Inflammatory macrophage treated with lipopolysaccharide for 4 hours (primary cell): Measurements from ENCODE around the gene EQTN.
"Not testable (repeated sequence)": the region's sequence is repeated elsewhere in the genome, so short reads cannot be mapped to it uniquely, and the experiment has no call there.

Experiments
- DNase-seq: peaks from one replicate; pipeline ENCODE4 v3.0.0-alpha.2; 2020

The EQTN gene

DNA sequence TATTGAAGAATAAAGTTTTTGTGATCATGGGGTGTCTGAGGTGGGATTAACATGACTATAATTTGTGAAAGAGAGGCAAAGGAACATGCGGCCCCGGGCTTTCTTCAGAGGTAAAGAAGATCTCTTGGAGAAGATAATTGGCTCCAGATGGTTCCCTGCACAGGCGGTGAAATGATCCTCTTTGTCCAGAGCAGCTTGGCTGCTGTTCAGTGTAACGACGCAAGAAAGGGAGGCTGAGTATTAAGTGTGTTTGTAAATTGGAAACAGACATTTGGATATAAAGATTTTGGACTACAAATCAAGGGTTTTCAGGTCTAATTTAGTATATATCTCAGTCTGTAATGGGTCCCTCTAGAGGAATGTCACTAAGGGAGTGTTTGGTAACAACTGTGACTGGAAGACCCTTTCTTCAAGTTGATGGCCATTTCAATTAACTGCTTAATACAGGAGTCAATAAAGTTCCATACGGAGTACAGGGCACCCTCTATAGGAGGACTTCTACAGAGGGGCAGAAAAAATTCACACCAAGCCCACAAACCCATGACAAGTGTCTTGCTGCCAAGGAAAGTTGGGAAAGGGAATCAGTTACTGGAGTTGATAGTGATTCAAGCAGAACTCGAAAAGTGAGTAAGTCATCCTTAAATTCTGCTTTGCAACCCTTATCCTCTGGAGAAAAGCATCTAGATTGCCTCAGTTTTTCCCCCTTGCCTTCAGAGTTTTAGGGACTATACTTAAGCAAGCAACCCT lies 4.1 kb downstream of the EQTN start:
- no peak for DNase-seq

DNA sequence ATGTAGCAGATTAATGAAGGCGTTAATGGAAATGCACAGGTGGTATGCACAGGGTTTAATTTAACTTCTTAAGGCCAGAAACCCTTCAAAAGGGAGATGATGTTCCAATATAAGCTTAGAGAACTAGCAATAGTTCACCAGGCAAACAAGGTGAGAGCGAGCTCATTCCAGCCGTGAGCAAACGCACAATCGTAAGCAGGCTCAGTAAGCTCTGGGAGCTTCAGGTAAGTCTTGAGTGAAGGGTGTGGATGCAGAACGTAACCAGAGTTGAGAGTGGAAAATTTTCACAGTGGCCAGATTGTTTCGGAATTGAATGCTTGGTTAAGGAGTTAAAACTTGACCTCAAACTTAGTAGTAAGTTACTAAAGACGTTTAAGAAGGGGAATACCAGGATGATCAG lies 5.7 kb downstream of the EQTN start:
- no peak for DNase-seq

DNA sequence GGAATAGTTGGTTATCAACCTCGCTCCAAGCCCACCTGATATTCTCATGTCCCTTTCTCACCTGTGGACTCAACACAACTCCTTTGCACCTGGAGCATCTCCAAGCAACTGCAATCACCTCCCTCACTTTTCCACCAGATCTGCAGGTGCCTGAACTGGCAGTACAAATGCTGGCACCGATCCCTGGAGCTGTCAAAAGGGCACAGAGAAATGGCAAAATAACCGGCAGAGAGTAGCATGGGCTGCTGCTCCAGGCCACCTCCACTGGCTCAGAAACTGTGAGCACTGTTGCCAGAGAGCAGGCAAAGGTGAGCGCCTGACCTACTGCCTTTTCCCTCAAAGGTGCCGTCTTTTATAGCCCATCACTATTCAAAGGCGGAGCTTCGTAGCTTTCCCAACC lies 14.7 kb downstream of the EQTN start:
- DNase-seq: no peak

DNA sequence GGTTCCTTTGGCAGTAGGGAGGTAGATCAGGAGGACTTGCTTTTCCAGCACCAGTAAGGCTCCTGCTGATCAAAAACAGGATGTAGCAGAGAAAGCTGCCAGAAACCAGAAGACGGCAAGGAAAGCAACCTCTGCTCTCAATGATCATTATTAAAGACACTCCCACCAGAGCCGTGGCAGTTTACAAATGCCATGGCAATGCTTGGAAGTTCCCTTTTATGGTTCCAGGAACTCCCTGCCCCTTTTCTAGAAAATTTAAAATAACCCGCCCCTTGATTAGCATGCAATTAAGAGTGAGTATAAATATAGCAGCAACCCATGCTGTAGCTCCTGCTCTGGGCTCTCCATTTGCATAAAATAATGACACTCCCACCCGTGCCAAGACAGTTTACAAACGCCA lies 16.1 kb downstream of the EQTN start:
- peak; percentile 18 for DNase-seq

DNA sequence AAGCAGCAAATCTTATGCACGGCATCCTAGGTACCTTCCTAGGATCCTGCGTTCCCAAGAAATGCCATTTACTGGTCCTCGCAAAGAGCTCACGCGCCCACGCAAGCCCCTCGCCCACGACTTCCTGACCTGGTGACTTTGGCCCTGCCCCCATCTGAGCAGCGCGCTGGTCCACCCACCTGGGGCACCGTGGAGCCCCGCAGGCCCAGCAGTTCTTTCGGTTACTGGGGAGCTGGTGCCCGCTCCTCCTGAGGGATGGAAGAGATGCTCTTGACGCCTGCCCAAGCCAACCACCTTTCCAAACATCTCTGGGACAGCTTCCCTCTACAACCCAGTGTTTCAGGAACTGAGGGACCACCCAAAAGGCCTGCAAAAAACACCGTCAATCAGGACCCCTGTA lies 16.7 kb downstream of the EQTN start:
- DNase-seq: no peak

DNA sequence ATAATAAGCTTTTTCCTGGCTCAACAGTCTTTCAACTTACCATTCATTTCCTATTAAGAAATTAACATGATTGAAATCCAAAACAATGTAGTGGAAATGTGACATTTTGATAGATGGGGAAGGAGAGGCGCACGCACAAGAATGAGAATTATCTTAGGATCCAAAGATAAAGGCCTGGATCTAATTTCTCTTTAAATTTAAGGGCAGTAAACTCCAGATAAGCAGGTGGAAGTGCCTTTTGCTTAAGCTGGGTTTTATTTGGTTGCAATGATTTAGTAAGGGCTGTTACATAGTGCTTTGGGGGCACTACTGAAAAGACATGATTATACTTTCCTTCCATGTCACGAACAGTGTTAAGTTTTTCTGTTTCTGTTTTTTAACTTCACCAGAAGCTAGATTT lies 17.3 kb downstream of the EQTN start:
- no peak for DNase-seq

DNA sequence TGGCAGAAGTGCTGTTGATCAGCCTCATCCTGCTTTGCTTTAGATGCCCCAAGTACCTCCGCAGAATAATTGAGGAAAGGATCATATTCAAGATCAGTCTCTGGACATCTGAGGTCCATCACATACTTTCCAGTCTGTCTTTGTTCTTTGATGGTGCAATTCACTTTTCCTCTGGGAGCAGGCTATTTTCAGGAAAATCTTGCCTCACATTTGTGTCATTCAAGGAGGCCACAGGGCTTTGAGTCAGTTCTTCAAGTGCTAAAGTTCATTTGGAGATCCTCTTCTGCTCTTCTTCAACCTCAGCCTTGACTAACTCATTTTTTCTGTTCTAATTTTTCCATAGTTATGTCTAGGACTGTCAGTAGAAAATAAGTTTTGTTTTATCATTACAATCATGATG lies 18.6 kb downstream of the EQTN start:
- DNase-seq: no peak

DNA sequence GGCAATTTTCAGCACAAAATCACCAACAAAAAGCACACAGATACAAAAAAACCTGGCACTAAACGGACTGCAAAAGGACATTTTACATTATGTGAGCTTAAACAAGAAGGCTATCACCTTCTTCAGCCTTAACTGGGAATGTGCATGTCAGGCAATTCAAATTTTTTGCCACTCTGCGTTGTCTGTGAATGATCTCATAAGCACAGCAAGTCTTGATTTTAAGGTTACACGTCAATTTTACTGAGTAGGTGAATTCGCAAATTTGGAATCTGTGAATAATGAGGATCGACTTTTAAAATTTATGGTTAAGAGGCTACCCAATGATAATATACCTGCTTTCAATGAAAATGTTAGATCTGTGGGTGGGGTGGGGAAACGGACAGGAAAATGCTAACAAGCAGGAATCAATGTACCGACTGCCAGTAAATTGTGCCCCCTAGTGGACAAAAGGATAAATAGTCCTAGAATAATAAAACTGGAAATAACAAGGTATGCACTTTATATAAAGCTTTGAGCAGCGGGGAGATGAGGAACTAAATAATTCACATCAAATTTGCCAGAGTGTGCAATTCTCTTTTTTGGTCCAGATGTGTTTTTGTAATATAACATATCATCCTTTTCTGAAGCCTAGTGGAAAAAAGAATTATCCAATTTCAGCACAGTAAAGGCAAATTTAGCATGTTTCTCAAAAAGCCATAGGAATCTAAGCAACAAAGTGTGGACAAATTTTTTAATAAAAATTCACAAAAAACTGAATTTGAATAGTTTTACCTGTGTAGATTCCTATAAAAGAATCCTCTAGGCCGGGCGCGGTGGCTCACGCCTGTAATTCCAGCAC lies 20.5 kb downstream of the EQTN start:
- peak; percentile 50 for DNase-seq

DNA sequence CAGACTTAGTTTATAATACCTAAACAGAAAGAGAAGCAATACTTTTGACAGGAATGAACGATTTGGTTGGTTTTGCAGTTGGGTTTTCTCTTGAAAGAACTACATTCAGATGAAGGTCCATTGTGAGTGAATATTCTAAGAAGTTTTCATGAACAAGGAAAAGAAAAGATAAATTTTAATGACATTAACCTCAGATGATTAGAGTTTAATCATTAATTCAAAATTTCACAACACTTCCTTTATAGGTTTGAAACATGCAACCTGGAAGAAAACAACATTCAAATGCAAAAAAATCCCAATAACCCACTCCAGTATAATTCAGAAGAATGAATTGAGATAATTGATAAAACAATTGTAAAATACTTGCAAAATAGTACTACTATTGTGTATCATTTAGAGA lies 23.8 kb downstream of the EQTN start:
- no peak for DNase-seq

DNA sequence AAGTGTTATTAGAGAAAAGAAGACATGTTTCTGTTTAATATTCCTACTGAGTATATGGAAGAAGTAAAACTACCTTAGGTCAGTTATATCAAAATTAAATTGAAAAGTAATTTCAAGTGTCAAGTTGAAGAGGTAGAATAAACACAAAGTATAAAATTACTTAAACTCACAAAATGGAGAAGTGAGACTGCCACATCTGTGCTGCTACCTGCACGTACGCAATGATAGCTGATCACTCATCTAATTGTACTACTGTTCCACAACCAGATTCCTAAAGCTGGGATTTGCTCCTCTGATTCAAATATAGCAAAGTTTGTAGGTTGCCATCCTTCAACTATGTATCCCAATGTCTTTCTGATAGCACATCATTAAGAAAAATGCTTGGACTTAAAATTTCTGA lies 24.8 kb downstream of the EQTN start:
- no peak for DNase-seq

DNA sequence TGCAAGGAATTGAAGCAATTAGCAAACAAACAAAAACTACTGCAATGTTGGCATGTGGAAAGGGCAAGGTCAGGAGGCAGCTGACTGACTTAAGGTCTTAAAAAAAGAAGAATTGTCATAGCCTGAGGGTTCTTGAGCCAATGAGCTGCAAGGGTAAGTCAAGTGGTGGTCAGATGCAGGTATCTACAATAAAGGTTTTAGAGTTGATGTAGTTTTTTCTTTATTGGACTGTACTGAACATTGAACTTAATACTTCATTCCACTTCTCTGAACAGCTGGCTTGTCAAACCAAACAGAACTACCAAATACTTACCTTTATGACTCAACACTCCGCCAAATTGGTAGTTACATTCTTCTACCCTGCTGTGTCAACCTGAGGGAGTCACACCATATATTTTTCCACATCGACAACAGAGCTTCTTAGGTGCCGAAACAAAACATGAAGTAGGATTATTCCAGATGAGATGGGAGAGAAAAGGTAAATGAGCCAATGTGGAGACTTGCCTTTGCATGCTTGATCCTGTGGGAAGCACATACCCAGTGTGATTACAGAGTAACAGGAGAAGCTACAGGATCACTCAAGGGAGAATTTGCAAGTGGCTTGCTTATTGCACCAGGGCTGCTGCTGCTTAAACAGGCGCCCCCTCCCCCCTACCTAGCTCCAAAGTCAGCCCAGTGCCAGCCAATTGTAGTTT lies 35.3 kb downstream of the EQTN start:
- DNase-seq: no peak

DNA sequence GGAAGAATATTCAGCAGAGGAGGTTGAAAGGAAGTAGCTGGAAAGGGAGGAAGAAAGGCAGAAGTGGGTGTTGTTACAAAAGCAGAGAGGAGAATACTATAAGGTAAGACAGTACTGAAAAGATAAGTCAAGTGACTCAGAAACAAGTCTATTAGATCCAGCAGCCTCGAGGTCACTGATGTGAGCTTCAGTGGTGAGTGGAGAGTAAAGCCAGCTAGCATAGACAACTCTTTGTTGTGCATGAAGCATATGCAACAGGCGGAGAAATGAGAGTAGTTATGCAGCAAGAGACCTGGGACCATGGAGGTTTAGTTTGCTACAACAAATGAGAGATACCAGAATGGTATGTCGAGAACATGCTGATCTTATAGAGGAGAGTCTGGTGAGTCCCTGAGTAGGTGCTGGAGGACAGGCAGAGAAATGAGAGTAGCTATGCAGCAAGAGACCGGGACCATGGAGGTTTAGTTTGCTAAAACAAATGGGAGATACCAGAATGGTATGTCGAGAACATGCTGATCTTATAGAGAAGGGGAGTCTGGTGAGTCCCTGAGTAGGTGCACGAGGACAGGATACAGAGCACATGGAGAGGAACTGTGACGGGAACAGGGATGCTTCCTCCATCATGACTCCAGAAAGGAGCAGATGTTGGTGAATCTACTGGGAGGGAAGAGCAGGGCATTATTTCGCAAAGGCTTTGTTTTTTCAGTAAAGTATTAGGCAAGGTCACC lies 36.0 kb downstream of the EQTN start:
- no peak for DNase-seq

DNA sequence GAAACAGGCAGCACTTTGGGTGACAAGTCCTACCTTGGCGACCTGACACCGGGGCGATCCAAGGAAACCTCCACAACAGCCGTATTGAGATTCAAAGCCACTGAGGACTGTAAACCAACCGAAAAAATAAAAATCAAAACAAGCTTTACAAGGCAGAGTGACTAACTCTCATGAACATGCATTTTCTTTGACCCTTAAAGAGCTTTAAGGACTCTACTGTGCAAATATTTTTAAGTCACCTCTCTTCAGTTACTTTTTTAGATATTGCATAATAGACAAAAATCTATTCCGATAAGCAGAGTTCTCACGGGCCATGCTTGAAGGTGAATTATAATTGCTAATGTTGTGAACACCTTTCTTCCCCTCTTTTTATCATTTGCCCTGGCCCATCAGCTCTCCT lies 38.3 kb downstream of the EQTN start:
- DNase-seq: no peak

DNA sequence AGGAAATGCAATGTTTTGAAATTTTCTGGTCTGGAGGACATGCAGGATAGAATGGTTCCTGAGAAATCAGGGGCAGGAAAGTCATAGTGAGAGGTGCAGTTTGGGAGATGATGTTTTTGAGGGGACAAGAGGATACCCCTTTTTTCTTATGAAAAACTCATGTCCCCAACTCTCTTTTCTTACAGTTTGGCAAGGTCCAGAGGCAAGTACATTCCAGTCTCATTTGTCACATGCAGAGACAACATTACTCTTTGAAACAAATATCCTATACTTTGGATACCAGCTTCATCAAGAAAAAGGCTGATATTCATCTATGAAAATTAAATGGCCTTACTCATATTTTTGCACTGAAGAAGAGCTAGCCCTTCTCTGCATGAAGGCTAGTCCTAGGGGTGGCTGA lies 48.2 kb downstream of the EQTN start:
- DNase-seq: no peak

DNA sequence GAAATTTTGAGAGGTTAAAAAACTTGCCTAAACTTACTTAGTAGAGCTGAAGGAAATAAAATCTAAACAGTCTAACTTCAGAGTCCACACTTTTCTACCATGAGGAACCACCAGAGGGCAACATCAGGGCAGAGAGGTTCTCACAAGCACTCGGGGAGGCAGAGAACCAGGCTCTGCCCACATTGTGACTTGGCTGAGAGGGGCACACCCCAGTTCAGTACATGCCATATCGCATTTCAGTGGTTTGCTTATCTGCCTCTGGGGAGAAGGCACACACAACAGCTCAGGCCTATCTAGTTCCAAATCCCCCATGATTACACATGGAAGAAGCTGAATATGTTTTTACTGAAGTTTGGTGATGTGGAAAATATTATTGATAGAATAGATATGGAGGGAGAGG lies 49.2 kb downstream of the EQTN start:
- DNase-seq: peak; percentile 32

DNA sequence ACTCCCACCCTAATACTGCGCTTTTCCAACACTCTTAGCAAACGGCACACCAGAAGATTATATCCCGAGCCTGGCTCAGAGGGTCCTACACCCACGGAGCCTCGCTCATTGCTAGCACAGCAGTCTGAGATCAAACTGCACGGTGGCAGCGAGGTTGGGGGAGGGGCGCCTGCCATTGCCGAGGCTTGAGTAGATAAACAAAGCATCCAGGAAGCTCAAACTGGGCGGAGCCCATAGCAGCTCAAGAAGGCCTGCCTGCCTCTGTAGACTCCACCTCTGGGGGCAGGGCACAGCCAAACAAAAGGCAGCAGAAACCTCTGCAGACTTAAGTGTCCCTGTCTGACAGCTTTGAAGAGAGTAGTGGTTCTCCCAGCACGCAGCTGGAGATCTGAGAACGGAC lies 57.3 kb downstream of the EQTN start:
- not testable (repeated sequence) for DNase-seq
